ENCODE data around the gene ARPP21. TPM values are rescaled to one million over a fixed set of nuclear protein-coding genes. Genes with fewer than 3 reads are reported as not detected.

Gene ARPP21
- total and polyA plus RNA-seq, 2 donors (not counting 3 experiments of a cell fraction or from before 2014, with no cell fraction given): not detected

- Histone ChIP-seq H3K4me1 (ENCODE audit: control insufficient read depth, extremely low read depth, insufficient read depth, low read length) (no peaks in the 10 kb centered on the region), H3K4me2 (ENCODE audit: insufficient read depth, low read length) (no peak overlapping the region), H3K4me3 (replicated peaks in 1 of 3; ENCODE audit: insufficient read depth in 1 of 3, low read depth in 1 of 3, low read length in 3 of 3) (no peak overlapping the region), H3K9ac (replicated peaks; ENCODE audit: extremely low read depth, insufficient read depth, low read length) (no peak overlapping the region), H3K9me1 (replicated peaks; ENCODE audit: control insufficient read depth, extremely low read depth, insufficient read depth, low read length) (no peaks in the 10 kb centered on the region), H3K79me2 (ENCODE audit: control insufficient read depth, insufficient read depth, low read length) (no peaks in the 10 kb centered on the region), H2AFZ (ENCODE audit: low read depth, low read length) (no peak overlapping the region), H3K27me3 (ENCODE audit: control insufficient read depth in 2 of 2, insufficient read depth in 2 of 2, low read length in 2 of 2) (peaks cover 0 to 4% of the 10 kb centered on the region in 2 experiments), H3K9me3 (replicated peaks; ENCODE audit: control insufficient read depth, insufficient read depth, low read length) (no peaks in the 10 kb centered on the region), H3K36me3 (ENCODE audit: control insufficient read depth in 2 of 2, extremely low read depth in 1 of 2, insufficient read depth in 2 of 2, low read length in 2 of 2) (no peaks in the 10 kb centered on the region), H3K27ac (ENCODE audit: insufficient read depth, low read depth, low read length) (no peak overlapping the region), H4K20me1 (replicated peaks; ENCODE audit: control insufficient read depth, extremely low read depth, insufficient read depth, low read length) (no peaks in the 10 kb centered on the region)
- DNase-seq (ENCODE audit: low read depth, low spot score): no peak
- no TSS peak for BruUV-seq (replicated peaks)
- no peak for FAIRE-seq
- dilution Hi-C loops (cut with MboI; ENCODE audit: extremely low pct_ligation_motif_present, low sequenced_read_pairs) (no loop called here), intact Hi-C loops (cut with micrococcal nuclease) (no loop called here)
- TF ChIP-seq CTCF (IDR thresholded peaks at IDR 0.05; ENCODE audit: extremely low read depth in 1 of 2, insufficient read depth in 1 of 2, low read depth in 1 of 2, low read length in 2 of 2): no peak
- TF ChIP-seq POLR2A (IDR thresholded peaks at IDR 0.05; ENCODE audit: low read depth, low read length): no peak
- no peak for TF ChIP-seq JUN (IDR thresholded peaks at IDR 0.05; ENCODE audit: borderline replicate concordance, insufficient read depth, insufficient read length, low read depth)
- TF ChIP-seq FOS (IDR thresholded peaks at IDR 0.05; ENCODE audit: borderline replicate concordance, insufficient read depth, low read length): no peak
- no peak for TF ChIP-seq GATA2 (IDR thresholded peaks at IDR 0.05; ENCODE audit: insufficient read depth, insufficient read length, low read depth, low read length)
- TF ChIP-seq MAX (IDR thresholded peaks at IDR 0.05; ENCODE audit: insufficient read depth, insufficient read length): no peak
- TF ChIP-seq EZH2 (IDR thresholded peaks at IDR 0.05; ENCODE audit: borderline replicate concordance, low read depth, low read length, severe bottlenecking): no peak
- no peak for TF ChIP-seq POLR2AphosphoS5 (IDR thresholded peaks at IDR 0.05; ENCODE audit: insufficient read depth, low read depth, low read length)
- TF ChIP-seq MYC (IDR thresholded peaks at IDR 0.05; ENCODE audit: low read depth, low read length): no peak
- CTCF ChIA-PET: interaction anchor here (1.3 kb wide), 1 partner anchor 1805 kb away, joined by 3 read pairs; no protein-coding TSS in a partner anchor
- POLR2A ChIA-PET: no interaction called here
Measured at GRCh38 chr3:35688826-35689225, 49.5 kb downstream of the ARPP21 start.

All from endothelial cell of umbilical vein (primary cell).